ENCODE measurements around the gene SLC5A9.

The SLC5A9 gene

DNA sequence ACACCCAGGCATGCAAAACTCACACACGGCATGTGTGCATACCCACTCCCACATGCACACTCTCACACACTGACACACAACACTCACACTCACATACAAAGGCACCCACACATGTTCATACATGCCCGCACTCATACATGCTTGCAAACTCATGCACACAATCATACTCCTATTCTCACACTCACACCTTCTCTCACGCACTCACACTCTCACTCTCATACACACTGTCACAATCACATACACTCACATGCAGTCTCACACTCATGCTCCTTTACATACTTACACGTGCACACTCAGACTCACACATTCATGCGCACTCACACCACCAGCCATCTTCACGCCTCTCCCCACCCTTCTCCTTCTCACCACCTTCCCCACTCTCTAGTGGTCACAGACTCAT, 3.1 kb downstream of the SLC5A9 start:
- no peaks in the 10 kb centered on the region for H4K20me1 ChIP-seq
- H3K4me2 ChIP-seq, result no peak overlapping the region
- TF ChIP-seq Cebpa-rat (IDR thresholded peaks at IDR 0.05), result no peak
- no peak overlapping the region for H3K4me3 ChIP-seq
- no peak overlapping the region for H3K27ac ChIP-seq
- peaks cover 15% of the 10 kb centered on the region for H3K4me1 ChIP-seq
- H3K27me3 ChIP-seq, result no peaks in the 10 kb centered on the region
- H3K9me3 ChIP-seq, result no peaks in the 10 kb centered on the region
- no peak overlapping the region for H3K9ac ChIP-seq
- H3K36me3 ChIP-seq, result no peaks in the 10 kb centered on the region

DNA sequence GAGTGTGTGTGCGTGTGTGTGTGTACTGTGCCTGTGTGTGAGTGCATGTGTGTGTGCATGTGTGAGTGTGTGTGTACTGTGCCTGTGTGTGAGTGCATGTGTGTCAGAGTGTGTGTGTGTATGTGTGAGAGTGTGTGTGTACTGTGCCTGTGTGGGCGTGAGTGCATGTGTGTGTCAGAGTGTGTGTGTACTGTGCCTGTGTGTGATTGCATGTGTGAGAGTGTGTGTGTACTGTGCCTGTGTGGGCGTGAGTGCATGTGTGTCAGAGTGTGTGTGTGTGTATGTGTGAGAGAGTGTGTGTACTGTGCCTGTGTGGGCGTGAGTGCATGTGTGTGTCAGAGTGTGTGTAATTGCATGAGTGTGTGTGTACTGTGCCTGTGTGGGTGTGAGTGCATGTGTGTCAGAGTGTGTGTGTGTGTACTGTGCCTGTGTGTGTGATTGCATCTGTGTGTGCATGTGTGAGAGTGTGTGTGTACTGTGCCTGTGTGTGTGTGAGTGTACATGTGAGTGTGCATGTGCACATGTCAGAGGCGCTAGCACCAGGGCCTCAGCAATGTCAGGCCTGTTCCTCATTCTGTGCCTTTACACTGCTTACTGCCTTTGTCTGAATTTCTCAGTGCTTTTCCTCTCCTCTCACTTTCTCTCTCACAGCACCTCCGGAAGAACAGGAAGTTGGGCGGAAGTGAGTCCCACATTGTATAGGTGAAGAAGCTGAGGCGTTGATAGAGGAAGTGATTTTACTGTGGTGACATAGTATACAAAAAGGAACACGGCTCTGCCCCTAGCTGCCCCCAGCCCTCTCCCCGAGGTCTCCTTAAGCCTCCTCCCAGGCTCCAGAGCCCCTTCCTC, 4.9 kb downstream of the SLC5A9 start:
- Histone ChIP-seq H3K27ac (peak overlapping the region; percentile 70), H4K20me1 (no peaks in the 10 kb centered on the region), H3K36me3 (no peaks in the 10 kb centered on the region), H3K9ac (peak overlapping the region; percentile 48; the same call in 1 of the 2 replicates), H3K4me3 (no peak overlapping the region), H3K9me3 (no peaks in the 10 kb centered on the region), H3K4me1 (peaks cover 15% of the 10 kb centered on the region), H3K4me2 (peak overlapping the region; percentile 61), H3K27me3 (no peaks in the 10 kb centered on the region)
- TF ChIP-seq Cebpa-rat (IDR thresholded peaks at IDR 0.05), result no peak

DNA sequence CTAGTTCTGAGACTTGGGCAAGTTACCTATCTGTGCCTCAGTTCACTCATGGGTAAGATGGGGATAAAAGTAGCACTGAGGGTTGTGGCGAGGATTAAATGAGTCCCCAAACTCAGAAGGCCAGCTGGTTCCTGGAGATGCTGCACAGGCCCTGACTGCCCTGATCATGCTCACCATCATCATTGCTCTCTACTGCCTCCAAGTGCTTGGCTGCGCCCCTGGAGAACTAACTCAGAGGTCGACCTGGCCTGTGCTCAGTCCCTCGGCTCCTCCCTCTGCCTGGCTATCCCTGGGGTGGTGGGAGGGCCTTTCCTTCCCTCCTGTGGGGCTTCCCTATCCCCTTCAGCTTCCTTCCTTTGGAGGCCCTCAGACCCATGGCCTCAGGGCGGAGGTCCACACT, 5.6 kb downstream of the SLC5A9 start:
- Histone ChIP-seq H3K36me3 (no peaks in the 10 kb centered on the region), H3K4me3 (no peak overlapping the region), H3K9me3 (no peaks in the 10 kb centered on the region), H3K4me2 (peak overlapping the region; percentile 61), H3K4me1 (peaks cover 15% of the 10 kb centered on the region), H4K20me1 (no peaks in the 10 kb centered on the region), H3K9ac (no peak overlapping the region), H3K27ac (peak overlapping the region; percentile 70), H3K27me3 (no peaks in the 10 kb centered on the region)
- no peak for TF ChIP-seq Cebpa-rat (IDR thresholded peaks at IDR 0.05)

DNA sequence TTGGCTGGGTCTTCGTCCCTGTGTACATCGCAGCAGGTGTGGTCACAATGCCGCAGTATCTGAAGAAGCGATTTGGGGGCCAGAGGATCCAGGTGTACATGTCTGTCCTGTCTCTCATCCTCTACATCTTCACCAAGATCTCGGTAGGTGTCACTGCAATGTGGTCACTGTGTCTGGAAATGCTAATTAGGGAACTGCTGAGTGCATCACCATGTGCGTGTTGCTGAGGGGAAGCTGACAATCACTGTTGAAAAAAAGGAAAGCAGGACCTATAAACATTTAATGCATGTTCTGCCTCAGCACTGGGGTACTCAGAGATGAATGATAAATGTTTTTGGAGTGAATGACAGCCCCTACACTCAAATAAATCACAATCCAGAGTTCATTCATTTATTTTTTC, 6.8 kb downstream of the SLC5A9 start:
- Histone ChIP-seq H4K20me1 (no peaks in the 10 kb centered on the region), H3K4me2 (no peak overlapping the region), H3K9me3 (no peaks in the 10 kb centered on the region), H3K4me3 (no peak overlapping the region), H3K9ac (no peak overlapping the region), H3K27me3 (no peaks in the 10 kb centered on the region), H3K27ac (no peak overlapping the region), H3K36me3 (no peaks in the 10 kb centered on the region), H3K4me1 (peaks cover 15% of the 10 kb centered on the region)
- no peak for TF ChIP-seq Cebpa-rat (IDR thresholded peaks at IDR 0.05)

DNA sequence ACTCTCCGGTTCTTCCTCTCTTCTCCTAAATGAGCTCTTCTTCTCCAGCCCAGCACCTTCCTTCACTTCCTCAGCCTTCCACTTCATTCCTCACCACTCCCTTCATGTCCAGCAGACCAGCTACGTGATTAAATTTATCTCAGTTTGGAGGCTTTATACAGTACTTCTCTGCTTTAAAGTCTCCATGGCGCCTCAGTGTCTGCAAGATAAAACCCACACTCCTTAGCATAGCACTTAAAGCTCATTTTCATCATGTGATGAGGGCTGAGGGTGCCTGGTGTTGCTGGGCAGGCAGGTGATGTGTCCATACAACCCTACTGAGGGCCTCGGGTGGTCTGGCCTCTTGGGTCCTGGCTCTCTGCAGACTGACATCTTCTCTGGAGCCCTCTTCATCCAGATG, 7.7 kb downstream of the SLC5A9 start:
- H3K4me2 ChIP-seq, result no peak overlapping the region
- H3K27ac ChIP-seq, result no peak overlapping the region
- H3K27me3 ChIP-seq, result no peaks in the 10 kb centered on the region
- no peak overlapping the region for H3K9ac ChIP-seq
- no peaks in the 10 kb centered on the region for H4K20me1 ChIP-seq
- H3K36me3 ChIP-seq, result no peaks in the 10 kb centered on the region
- no peaks in the 10 kb centered on the region for H3K9me3 ChIP-seq
- H3K4me3 ChIP-seq, result no peak overlapping the region
- H3K4me1 ChIP-seq, result peaks cover 15% of the 10 kb centered on the region
- no peak for TF ChIP-seq Cebpa-rat (IDR thresholded peaks at IDR 0.05)

DNA sequence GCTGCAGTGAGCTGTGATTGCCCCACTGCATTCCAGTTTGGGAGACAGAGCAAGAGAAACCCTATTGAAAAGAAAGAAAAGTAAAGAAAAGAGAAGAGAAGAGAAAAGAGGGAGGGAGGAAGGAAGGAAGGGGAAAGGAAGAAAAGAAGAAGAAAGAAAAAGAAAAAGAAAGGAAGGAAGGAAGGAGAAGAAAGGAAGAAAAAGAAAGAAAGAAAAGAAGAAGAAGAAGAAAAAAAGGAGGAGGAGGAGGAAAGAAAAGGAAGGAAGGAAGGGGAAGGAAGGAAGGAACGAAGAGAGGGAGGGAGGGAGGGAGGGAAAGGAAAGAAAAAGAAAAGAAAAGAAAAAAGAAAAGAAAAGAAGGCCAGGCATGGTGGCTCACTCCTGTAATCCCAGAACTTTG, 10.2 kb downstream of the SLC5A9 start:
- peaks cover 6% of the 10 kb centered on the region for H3K4me1 ChIP-seq
- no peak overlapping the region for H3K27ac ChIP-seq
- H3K9ac ChIP-seq, result no peak overlapping the region
- no peaks in the 10 kb centered on the region for H4K20me1 ChIP-seq
- no peaks in the 10 kb centered on the region for H3K9me3 ChIP-seq
- no peaks in the 10 kb centered on the region for H3K27me3 ChIP-seq
- TF ChIP-seq Cebpa-rat (IDR thresholded peaks at IDR 0.05), result no peak
- H3K36me3 ChIP-seq, result no peaks in the 10 kb centered on the region
- H3K4me3 ChIP-seq, result no peak overlapping the region
- no peak overlapping the region for H3K4me2 ChIP-seq

DNA sequence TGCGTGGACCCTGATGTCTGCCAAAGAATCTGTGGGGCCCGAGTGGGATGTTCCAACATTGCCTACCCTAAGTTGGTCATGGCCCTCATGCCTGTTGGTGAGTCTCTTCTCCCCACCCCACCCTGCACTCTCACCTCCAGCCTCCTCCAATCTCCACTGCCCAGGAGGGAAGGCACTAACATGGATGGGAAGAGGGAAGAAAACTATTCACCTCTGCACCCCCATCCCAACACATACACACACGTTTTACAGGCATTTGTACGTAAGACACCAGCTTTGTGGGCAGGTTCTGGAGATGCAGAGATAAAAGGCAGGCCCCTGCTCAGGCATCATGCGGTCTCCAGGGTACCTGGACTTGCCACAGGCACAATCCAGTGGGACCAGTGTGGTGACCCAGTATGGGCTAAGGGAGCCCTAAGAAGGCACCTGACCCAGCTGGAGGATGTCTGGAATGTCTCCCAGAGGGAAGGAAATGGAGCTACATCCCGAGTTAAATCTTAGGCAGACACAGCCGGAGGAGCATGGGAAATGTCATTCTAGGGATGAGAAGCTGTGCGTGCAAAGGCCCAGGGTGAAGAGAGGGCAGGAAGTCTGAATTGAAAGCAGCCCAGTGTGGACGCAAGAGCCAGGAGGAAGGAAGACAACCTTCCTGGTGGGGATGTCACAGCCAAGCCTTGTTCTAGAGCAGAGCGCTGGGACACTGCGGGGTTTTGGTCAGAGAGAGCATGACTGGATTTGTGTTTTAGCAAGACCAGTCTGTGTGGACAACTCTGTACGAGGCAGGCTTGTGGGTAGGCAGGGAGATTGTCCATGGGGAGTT, 11.4 kb downstream of the SLC5A9 start:
- Histone ChIP-seq H3K27me3 (no peaks in the 10 kb centered on the region), H3K36me3 (no peaks in the 10 kb centered on the region), H3K9me3 (no peaks in the 10 kb centered on the region), H3K9ac (no peak overlapping the region), H3K4me3 (no peak overlapping the region), H3K27ac (no peak overlapping the region), H4K20me1 (no peaks in the 10 kb centered on the region), H3K4me1 (no peaks in the 10 kb centered on the region), H3K4me2 (no peak overlapping the region)
- no peak for TF ChIP-seq Cebpa-rat (IDR thresholded peaks at IDR 0.05)

DNA sequence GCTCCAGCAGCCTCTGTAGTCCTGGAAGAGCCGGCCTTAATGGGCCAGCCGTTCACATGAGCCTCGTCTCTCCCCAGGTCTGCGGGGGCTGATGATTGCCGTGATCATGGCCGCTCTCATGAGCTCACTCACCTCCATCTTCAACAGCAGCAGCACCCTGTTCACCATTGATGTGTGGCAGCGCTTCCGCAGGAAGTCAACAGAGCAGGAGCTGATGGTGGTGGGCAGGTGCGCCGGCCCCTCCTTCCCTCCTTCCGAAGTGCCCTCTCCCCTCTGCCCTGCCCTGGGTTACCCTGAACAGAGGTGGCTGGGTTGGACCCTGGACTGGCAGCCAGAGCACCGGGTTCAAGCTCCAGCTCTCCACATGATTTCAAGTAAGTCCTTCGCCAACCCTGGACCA, 13.1 kb downstream of the SLC5A9 start:
- Histone ChIP-seq H3K27ac (no peak overlapping the region), H3K36me3 (no peaks in the 10 kb centered on the region), H3K27me3 (no peaks in the 10 kb centered on the region), H3K9ac (no peak overlapping the region), H3K9me3 (no peaks in the 10 kb centered on the region), H3K4me3 (no peak overlapping the region), H3K4me2 (no peak overlapping the region), H4K20me1 (no peaks in the 10 kb centered on the region), H3K4me1 (no peaks in the 10 kb centered on the region)
- TF ChIP-seq Cebpa-rat (IDR thresholded peaks at IDR 0.05), result no peak

DNA sequence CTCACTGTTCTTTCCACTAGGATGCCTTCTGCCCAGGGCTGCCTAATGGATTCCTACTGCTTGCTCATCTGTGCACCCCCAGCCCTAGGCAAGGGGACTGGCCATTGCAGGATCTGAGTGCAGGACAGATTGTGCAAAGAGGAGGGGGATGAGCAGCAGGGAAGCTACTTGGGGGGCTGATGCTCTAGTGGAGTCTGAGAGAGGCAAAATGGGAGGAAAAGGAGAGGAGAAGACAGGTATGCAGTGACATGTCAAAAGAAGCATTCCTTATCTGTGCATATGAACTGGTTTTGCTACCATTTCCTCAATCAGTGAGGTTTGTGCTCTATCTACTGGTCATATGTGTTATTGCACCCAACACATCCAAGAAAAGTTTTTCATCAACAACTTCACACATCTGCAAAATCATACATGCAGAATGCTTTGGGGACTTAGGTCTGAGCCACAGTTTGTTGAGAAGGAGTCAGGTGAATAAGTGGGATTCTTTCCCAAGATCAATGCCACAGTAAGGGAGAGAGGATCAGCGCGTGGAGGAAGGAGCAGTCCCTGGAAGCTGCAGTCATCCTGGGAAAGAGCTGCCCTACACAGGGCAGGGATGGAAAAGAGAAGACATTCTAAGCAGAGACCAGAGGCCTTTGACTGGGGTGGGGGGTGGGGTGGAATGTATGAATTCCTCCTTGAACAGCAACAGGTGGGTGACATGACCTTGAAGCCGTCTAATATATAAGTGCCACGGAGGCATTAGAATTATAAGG, 14.4 kb downstream of the SLC5A9 start:
- Histone ChIP-seq H3K4me1 (no peaks in the 10 kb centered on the region), H3K27ac (no peak overlapping the region), H3K4me3 (no peak overlapping the region), H3K9me3 (no peaks in the 10 kb centered on the region), H4K20me1 (no peaks in the 10 kb centered on the region), H3K4me2 (no peak overlapping the region), H3K27me3 (no peaks in the 10 kb centered on the region), H3K9ac (no peak overlapping the region), H3K36me3 (no peaks in the 10 kb centered on the region)
- TF ChIP-seq Cebpa-rat (IDR thresholded peaks at IDR 0.05), result no peak
